DND-41 (cell line): Measurements from ENCODE around the gene PLEKHJ1.

ENCODE experiments used
- ATAC-seq: fragments of 200-7000 bp; cut with Tn5 transposase; 3 replicates; pipeline ENCODE4 v1.9.1; 2021; ENCODE audit warnings: low read depth; ENCODE audit not compliant: insufficient read depth
- DNase-seq: peaks from one replicate; pipeline ENCODE4 v3.0.0-alpha.2; 2020
- H2AFZ ChIP-seq: 2 replicates; pipeline ENCODE4 v1.6.0; 2012; ENCODE audit warnings: low read depth, low read length
- H3K27ac ChIP-seq: 2 replicates; pipeline ENCODE4 v1.5.1; 2012; ENCODE audit warnings: low read length, inconsistent platforms
- H3K27me3 ChIP-seq: fragments of 200-600 bp; sonication (generic); 2 replicates; pipeline ENCODE4 v1.6.0; 2012; ENCODE audit warnings: low read length, mild to moderate bottlenecking, inconsistent platforms; ENCODE audit not compliant: insufficient read depth, poor library complexity
- H3K36me3 ChIP-seq: 2 replicates; pipeline ENCODE4 v1.5.1; 2012; ENCODE audit warnings: low read length, inconsistent platforms; ENCODE audit not compliant: insufficient read depth
- H3K4me1 ChIP-seq: 2 replicates; pipeline ENCODE4 v1.5.1; 2012; ENCODE audit warnings: mild to moderate bottlenecking, low read length; ENCODE audit not compliant: insufficient read depth
- H3K4me2 ChIP-seq: 2 replicates; pipeline ENCODE4 v1.6.0; 2012; ENCODE audit warnings: mild to moderate bottlenecking, moderate library complexity, low read length, inconsistent platforms; ENCODE audit not compliant: insufficient read depth
- H3K4me3 ChIP-seq, 2 experiments: fragments of 200-600 bp in 1 of 2; shearing (Covaris generic) in 1 of 2; 2 replicates each; pipeline ENCODE4 v1.5.1; 2012 to 2016; ENCODE audit warnings: inconsistent platforms in 2 of 2, low read length in 2 of 2, mild to moderate bottlenecking in 2 of 2, low read depth in 1 of 2, moderate library complexity in 1 of 2
- H3K79me2 ChIP-seq: 2 replicates; pipeline ENCODE4 v1.6.0; 2012; ENCODE audit warnings: low read length, inconsistent platforms; ENCODE audit not compliant: insufficient read depth
- H3K9ac ChIP-seq: 2 replicates; pipeline ENCODE4 v1.6.0; 2012; ENCODE audit warnings: low read depth, mild to moderate bottlenecking, inconsistent platforms, low read length, moderate library complexity
- H3K9me3 ChIP-seq: 2 replicates; pipeline ENCODE4 v1.5.1; 2012; ENCODE audit warnings: low read length, moderate library complexity, mild to moderate bottlenecking, inconsistent platforms; ENCODE audit not compliant: insufficient read depth, severe bottlenecking
- H4K20me1 ChIP-seq: 2 replicates; pipeline ENCODE4 v1.6.0; 2012; ENCODE audit warnings: low read length; ENCODE audit not compliant: insufficient read depth
- CTCF ChIP-seq: IDR thresholded peaks from 2 replicates; pipeline ENCODE4 v1.5.1; 2012; ENCODE audit warnings: borderline replicate concordance, low read length, moderate library complexity, mild to moderate bottlenecking; ENCODE audit not compliant: poor library complexity, severe bottlenecking; ENCODE audit errors: extremely low read depth
- EZH2 ChIP-seq: IDR thresholded peaks from 3 replicates; pipeline ENCODE4 v1.6.1; 2012; ENCODE audit warnings: borderline replicate concordance, low read depth, mild to moderate bottlenecking, moderate library complexity, low read length, inconsistent platforms; ENCODE audit not compliant: severe bottlenecking

The PLEKHJ1 gene

GRCh38 chr19:2249010-2249866 lies 13.1 kb upstream of the PLEKHJ1 start, which contains the start of gene AMH:
AMH (plus strand) TSS chr19:2249323; CDS start chr19:2249333, 10 bp downstream.
- no peak for DNase-seq
- Histone ChIP-seq H3K4me3 (no peak within 1 kb of the TSS), H2AFZ (no peak within 1 kb of the TSS), H3K9ac (no peak within 1 kb of the TSS), H3K79me2 (peaks cover 22% of the 10 kb centered on the region), H3K4me2 (no peak within 1 kb of the TSS), H3K27ac (no peak within 1 kb of the TSS), H3K4me1 (no peaks in the 10 kb centered on the region), H3K36me3 (peaks cover 63% of the 10 kb centered on the region), H3K9me3 (no peaks in the 10 kb centered on the region), H4K20me1 (peaks cover 64% of the 10 kb centered on the region), H3K27me3 (no peaks in the 10 kb centered on the region)
- TF ChIP-seq CTCF (no peak), EZH2 (no peak)
- peak; percentile 15 for ATAC-seq

GRCh38 chr19:2248136-2249009 lies 12.2 kb upstream of the PLEKHJ1 start:
- H3K4me3 ChIP-seq, result no peak overlapping the region
- TF ChIP-seq CTCF (no peak), EZH2 (no peak)
- H3K4me1 ChIP-seq, result no peaks in the 10 kb centered on the region
- H3K27me3 ChIP-seq, result no peaks in the 10 kb centered on the region
- H3K9me3 ChIP-seq, result no peaks in the 10 kb centered on the region
- no peak overlapping the region for H2AFZ ChIP-seq
- DNase-seq, result no peak
- no peak overlapping the region for H3K9ac ChIP-seq
- no peak overlapping the region for H3K27ac ChIP-seq
- ATAC-seq, result no peak
- peaks cover 72% of the 10 kb centered on the region for H3K36me3 ChIP-seq
- peaks cover 73% of the 10 kb centered on the region for H4K20me1 ChIP-seq
- H3K79me2 ChIP-seq, result peaks cover 30% of the 10 kb centered on the region
- H3K4me2 ChIP-seq, result no peak overlapping the region

- H3K27ac ChIP-seq, result no peak overlapping the region
- peaks cover 38% of the 10 kb centered on the region for H3K79me2 ChIP-seq
- H3K36me3 ChIP-seq, result peaks cover 80% of the 10 kb centered on the region
- no peak overlapping the region for H3K9ac ChIP-seq
- TF ChIP-seq CTCF, result no peak
- no peak for TF ChIP-seq EZH2
- no peak for ATAC-seq
- no peaks in the 10 kb centered on the region for H3K9me3 ChIP-seq
- no peak overlapping the region for H2AFZ ChIP-seq
- no peaks in the 10 kb centered on the region for H3K27me3 ChIP-seq
- no peak overlapping the region for H3K4me2 ChIP-seq
- H4K20me1 ChIP-seq, result peaks cover 78% of the 10 kb centered on the region
- no peaks in the 10 kb centered on the region for H3K4me1 ChIP-seq
- no peak overlapping the region for H3K4me3 ChIP-seq
- no peak for DNase-seq
Observed at GRCh38 chr19:2247433-2248101, 11.4 kb upstream of the PLEKHJ1 start.
